ENCODE data around the gene PCSK1N. TPM values are rescaled to one million over a fixed set of nuclear protein-coding genes. Genes with fewer than 3 reads are reported as not detected.

The PCSK1N gene
- total and polyA plus RNA-seq, 2 experiments from 2014 or later, result 7.1 to 8.7 TPM

DNA sequence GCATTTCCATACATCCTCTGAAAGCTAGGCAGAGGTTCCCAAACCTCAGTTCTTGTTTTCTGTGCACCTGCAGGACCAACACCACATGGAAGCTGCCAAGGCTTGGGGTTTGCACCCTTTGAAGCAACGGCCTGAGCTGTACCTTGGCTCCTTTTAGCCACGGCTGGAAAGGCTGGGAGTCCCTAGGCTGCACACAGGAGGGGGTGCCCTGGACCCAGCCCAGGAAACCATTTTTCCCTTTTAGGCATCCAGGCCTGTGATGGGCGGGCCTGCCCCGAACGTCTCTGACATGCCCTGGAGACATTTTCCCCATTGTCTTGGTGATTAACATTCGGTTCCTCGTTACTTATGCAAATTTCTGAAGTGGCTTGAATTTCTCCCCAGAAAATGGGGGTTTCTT lies 17.4 kb upstream of the PCSK1N start:
- Histone ChIP-seq H3K9me3 (ENCODE audit: low read depth) (no peaks in the 10 kb centered on the region), H3K36me3 (no peaks in the 10 kb centered on the region), H3K27me3 (no peaks in the 10 kb centered on the region), H3K4me3 (no peak overlapping the region), H3K4me1 (ENCODE audit: low read depth) (no peaks in the 10 kb centered on the region), H3K27ac (no peak overlapping the region)
- no peak for TF ChIP-seq CTCF (IDR thresholded peaks at IDR 0.05; ENCODE audit: low read depth, low read length)
- no peak for DNase-seq (ENCODE audit: low read depth in 1 of 2, low spot score in 1 of 2)

DNA sequence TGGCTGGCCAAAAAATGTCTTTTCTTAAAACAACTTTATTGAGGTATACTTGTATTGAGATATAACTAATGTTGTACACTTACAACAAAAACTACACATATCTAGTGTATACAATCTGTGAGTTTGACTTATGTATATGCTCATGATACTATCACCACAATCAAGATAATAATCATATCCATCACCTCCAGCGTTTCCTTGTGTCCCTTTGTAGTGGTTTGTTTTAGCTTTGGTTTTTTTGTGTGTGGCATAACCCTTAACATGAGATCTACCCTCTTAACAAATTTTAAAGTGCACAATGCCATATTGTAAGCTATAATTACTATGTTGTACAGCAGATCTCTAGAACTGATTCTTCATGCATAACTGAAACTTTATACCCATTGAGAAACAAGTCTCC lies 13.4 kb upstream of the PCSK1N start:
- Histone ChIP-seq H3K27ac (no peak overlapping the region), H3K9me3 (ENCODE audit: low read depth) (no peaks in the 10 kb centered on the region), H3K4me3 (no peak overlapping the region), H3K27me3 (no peaks in the 10 kb centered on the region), H3K36me3 (no peaks in the 10 kb centered on the region), H3K4me1 (ENCODE audit: low read depth) (no peaks in the 10 kb centered on the region)
- no peak for TF ChIP-seq CTCF (IDR thresholded peaks at IDR 0.05; ENCODE audit: low read depth, low read length)
- DNase-seq (ENCODE audit: low read depth in 1 of 2, low spot score in 1 of 2), result no peak

DNA sequence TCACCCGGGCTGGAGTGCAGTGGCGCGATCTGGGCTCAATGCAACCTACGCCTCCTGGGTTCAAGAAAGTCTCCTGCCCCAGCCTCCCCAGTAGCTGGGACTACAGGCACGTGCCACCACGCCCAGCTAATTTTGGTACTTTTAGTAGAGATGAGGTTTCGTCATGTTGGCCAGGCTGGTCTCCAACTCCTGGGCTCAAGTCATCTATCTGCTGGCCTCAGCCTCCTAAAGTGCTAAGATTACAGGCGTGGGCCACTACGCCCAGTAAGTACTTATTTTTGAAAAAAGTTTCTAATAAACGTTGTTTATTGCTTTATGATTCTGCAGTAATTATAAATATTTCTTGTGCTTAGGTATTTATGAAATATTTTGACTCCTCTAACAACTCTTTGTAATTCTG lies 4.3 kb upstream of the PCSK1N start:
- Histone ChIP-seq H3K36me3 (no peaks in the 10 kb centered on the region), H3K27me3 (peaks cover 35% of the 10 kb centered on the region), H3K27ac (no peak overlapping the region), H3K9me3 (ENCODE audit: low read depth) (no peaks in the 10 kb centered on the region), H3K4me3 (no peak overlapping the region), H3K4me1 (ENCODE audit: low read depth) (no peaks in the 10 kb centered on the region)
- DNase-seq (ENCODE audit: low read depth in 1 of 2, low spot score in 1 of 2), result no peak
- TF ChIP-seq CTCF (IDR thresholded peaks at IDR 0.05; ENCODE audit: low read depth, low read length), result no peak

- Histone ChIP-seq H3K27ac (no peak overlapping the region), H3K9me3 (ENCODE audit: low read depth) (no peaks in the 10 kb centered on the region), H3K36me3 (no peaks in the 10 kb centered on the region), H3K27me3 (peaks cover 78% of the 10 kb centered on the region), H3K4me3 (no peak overlapping the region), H3K4me1 (ENCODE audit: low read depth) (no peaks in the 10 kb centered on the region)
- DNase-seq (ENCODE audit: low read depth in 1 of 2, low spot score in 1 of 2), result no peak
- TF ChIP-seq CTCF (IDR thresholded peaks at IDR 0.05; ENCODE audit: low read depth, low read length), result no peak
Measured at GRCh38 chrX:48834383-48834709, 1.1 kb downstream of the PCSK1N start.

GRCh38 chrX:48833542-48834138 lies 1.8 kb downstream of the PCSK1N start:
- no peaks in the 10 kb centered on the region for H3K4me1 ChIP-seq (ENCODE audit: low read depth)
- DNase-seq (ENCODE audit: low read depth in 1 of 2, low spot score in 1 of 2), result no peak
- H3K9me3 ChIP-seq (ENCODE audit: low read depth), result no peaks in the 10 kb centered on the region
- no peak overlapping the region for H3K4me3 ChIP-seq
- no peaks in the 10 kb centered on the region for H3K36me3 ChIP-seq
- peaks cover 78% of the 10 kb centered on the region for H3K27me3 ChIP-seq
- H3K27ac ChIP-seq, result no peak overlapping the region
- TF ChIP-seq CTCF (IDR thresholded peaks at IDR 0.05; ENCODE audit: low read depth, low read length), result no peak

- no peak for DNase-seq (ENCODE audit: low read depth in 1 of 2, low spot score in 1 of 2)
- Histone ChIP-seq H3K36me3 (no peaks in the 10 kb centered on the region), H3K27ac (no peak overlapping the region), H3K27me3 (peaks cover 65% of the 10 kb centered on the region), H3K4me3 (no peak overlapping the region), H3K4me1 (ENCODE audit: low read depth) (no peaks in the 10 kb centered on the region), H3K9me3 (ENCODE audit: low read depth) (no peaks in the 10 kb centered on the region)
- no peak for TF ChIP-seq CTCF (IDR thresholded peaks at IDR 0.05; ENCODE audit: low read depth, low read length)
Measured at GRCh38 chrX:48831909-48832291, 3.5 kb downstream of the PCSK1N start.
